GM10266 (cell line): Measurements from ENCODE around the gene CARD9.

ENCODE experiments used
- DNase-seq: peaks from one replicate; pipeline ENCODE4 v3.0.0; 2012; ENCODE audit errors: extremely low spot score
- CTCF ChIP-seq: IDR thresholded peaks from 2 replicates; pipeline ENCODE4 v1.5.1; 2012; ENCODE audit warnings: mild to moderate bottlenecking, low read depth; ENCODE audit not compliant: control insufficient read depth, insufficient read depth; ENCODE audit errors: missing control alignments

CARD9 gene

GRCh38 chr9:136336156-136336870 is 37.2 kb downstream of the CARD9 start:
- no peak for DNase-seq
- no peak for TF ChIP-seq CTCF

GRCh38 chr9:136335296-136336155 is 37.9 kb downstream of the CARD9 start:
- no peak for DNase-seq

DNA sequence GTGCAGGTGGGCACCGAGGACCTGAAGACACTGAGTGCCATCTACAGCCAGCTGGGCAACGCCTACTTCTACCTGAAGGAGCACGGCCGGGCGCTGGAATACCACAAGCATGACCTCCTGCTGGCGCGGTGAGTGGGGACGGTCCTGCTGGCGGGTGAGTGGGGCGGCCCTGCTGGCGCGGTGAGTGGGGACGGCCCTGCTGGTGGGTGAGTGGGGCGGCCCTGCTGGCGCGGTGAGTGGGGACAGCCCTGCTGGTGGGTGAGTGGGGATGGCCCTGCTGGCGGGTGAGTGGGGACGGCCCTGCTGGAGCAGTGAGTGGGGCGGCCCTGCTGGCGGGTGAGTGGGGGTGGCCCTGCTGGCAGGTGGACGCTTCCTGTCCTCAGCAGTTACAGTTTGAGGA is 38.9 kb downstream of the CARD9 start:
- no peak for TF ChIP-seq CTCF
- DNase-seq: no peak

More at GRCh38 chr9:136335296-136336155, 37.9 kb downstream of the CARD9 start:
- no peak for TF ChIP-seq CTCF

DNA sequence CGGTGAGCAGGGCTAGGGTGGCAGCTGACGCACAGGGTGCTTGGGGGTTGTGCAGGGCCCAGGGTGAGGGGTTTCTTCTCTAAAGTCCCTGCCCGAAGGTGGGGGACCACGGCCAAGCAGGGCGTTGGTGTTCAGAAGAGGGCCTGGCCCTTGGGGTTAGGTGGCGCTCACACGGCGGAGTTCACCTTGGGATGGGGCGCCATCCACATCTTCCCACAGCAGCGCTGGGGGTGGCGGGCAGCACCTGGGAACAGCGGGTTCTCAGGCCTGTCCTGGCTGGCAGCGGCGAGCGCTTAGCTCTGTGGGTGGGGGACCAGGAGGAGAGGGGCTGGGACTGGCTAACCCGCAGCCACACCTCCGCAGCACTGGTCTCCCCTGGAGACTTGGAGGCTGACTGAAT is 40.0 kb downstream of the CARD9 start:
- no peak for DNase-seq
- no peak for TF ChIP-seq CTCF

DNA sequence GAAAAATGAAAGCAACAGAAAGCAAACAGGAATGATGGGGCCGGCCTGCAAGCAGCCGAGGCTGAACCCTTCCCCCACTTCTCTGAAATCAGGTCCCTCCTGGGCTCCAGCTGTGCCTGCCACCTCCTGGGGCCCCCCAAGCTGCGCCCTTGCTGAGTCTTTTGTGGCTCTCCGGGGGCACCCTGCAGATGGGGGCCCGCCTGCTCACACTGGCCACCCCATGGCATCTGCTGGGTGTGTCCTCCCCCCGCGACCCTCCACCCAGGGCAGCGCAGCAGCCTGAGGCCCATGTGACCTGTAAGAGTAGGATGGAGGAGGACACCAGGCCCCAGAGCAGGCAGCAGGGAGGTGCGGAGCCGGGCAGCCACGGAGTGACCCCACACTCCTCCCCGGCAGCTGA is 40.4 kb downstream of the CARD9 start:
- TF ChIP-seq CTCF: no peak
- no peak for DNase-seq

DNA sequence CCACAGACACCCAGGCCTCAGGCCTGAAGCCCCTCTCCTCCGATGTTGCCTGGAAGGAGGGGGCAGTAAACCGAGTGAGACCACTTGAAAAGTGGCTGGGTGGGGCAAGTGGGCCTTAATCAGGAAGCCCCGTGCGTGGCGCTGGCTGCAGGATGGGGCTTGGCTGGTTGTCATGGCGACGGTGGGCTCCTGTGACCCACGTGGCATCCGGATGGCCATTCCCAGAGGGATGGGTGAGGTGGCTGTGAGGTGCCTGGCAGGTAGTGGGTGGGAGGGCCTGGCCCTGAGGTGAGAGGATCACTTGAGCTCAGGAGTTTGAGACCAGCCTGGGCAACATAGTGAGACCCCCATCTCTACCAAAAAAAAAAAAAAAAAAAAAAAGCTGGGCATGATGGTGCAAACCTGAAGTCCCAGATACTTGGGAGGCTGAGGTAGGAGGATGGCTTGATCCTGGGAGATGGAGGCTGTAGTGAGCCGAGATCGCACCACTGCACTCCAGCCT is 40.9 kb downstream of the CARD9 start:
- DNase-seq: no peak
- TF ChIP-seq CTCF: no peak
